RWPE2 (cell line): ENCODE measurements around the gene DLG2.

Experiments
- ATAC-seq: fragments of 200-7000 bp; cut with Tn5 transposase; 3 replicates; pipeline ENCODE4 v1.9.1; 2021; ENCODE audit warnings: low read depth
- DNase-seq: peaks from one replicate; pipeline ENCODE4 v3.0.0-alpha.2; 2020; ENCODE audit warnings: low spot score
- H3K27ac ChIP-seq: fragments of 450-650 bp; 2 replicates; pipeline ENCODE4 v1.5.1; 2017; ENCODE audit warnings: mild to moderate bottlenecking; ENCODE audit not compliant: poor library complexity, severe bottlenecking
- H3K27me3 ChIP-seq: fragments of 250-450 bp; sonication (Bioruptor Pico); 2 replicates; pipeline ENCODE4 v1.5.1; 2021; ENCODE audit warnings: mild to moderate bottlenecking, moderate library complexity; ENCODE audit not compliant: insufficient read depth, poor library complexity, severe bottlenecking
- H3K36me3 ChIP-seq: fragments of 250-450 bp; sonication (Bioruptor Pico); 2 replicates; pipeline ENCODE4 v1.5.1; 2020; ENCODE audit warnings: low read depth, mild to moderate bottlenecking, moderate library complexity
- H3K4me1 ChIP-seq: fragments of 250-450 bp; sonication (Bioruptor Pico); 2 replicates; pipeline ENCODE4 v1.5.1; 2021; ENCODE audit warnings: mild to moderate bottlenecking, moderate library complexity; ENCODE audit not compliant: insufficient read depth, poor library complexity, severe bottlenecking
- H3K4me3 ChIP-seq: fragments of 250-450 bp; sonication (Bioruptor Pico); 2 replicates; pipeline ENCODE4 v1.5.1; 2021; ENCODE audit warnings: mild to moderate bottlenecking, moderate library complexity; ENCODE audit not compliant: severe bottlenecking
- H3K9me3 ChIP-seq: fragments of 250-450 bp; sonication (Bioruptor Pico); 2 replicates; pipeline ENCODE4 v1.5.1; 2021; ENCODE audit warnings: mild to moderate bottlenecking, moderate library complexity; ENCODE audit not compliant: severe bottlenecking
- CTCF ChIP-seq: fragments of 450-650 bp; IDR thresholded peaks from one replicate; pipeline ENCODE4 v1.5.1; 2017; ENCODE audit warnings: mild to moderate bottlenecking, moderate library complexity; ENCODE audit not compliant: poor library complexity, severe bottlenecking

DLG2 gene

GRCh38 chr11:83687787-83688186 is 1939.4 kb downstream of the DLG2 start:
- Histone ChIP-seq H3K9me3 (no peaks in the 10 kb centered on the region), H3K27ac (no peak overlapping the region), H3K36me3 (no peaks in the 10 kb centered on the region), H3K27me3 (peaks cover 8% of the 10 kb centered on the region), H3K4me1 (no peaks in the 10 kb centered on the region), H3K4me3 (no peak overlapping the region)
- no peak for ATAC-seq
- no peak for DNase-seq
- no peak for TF ChIP-seq CTCF

GRCh38 chr11:83685730-83686129 is 1941.4 kb downstream of the DLG2 start:
- ATAC-seq = no peak
- Histone ChIP-seq H3K9me3 (no peaks in the 10 kb centered on the region), H3K4me1 (no peaks in the 10 kb centered on the region), H3K27me3 (peaks cover 28% of the 10 kb centered on the region), H3K27ac (no peak overlapping the region), H3K36me3 (no peaks in the 10 kb centered on the region), H3K4me3 (no peak overlapping the region)
- no peak for TF ChIP-seq CTCF
- no peak for DNase-seq

GRCh38 chr11:83684071-83684470 is 1943.1 kb downstream of the DLG2 start:
- no peak overlapping the region for H3K4me3 ChIP-seq
- no peaks in the 10 kb centered on the region for H3K9me3 ChIP-seq
- ATAC-seq (no peak), DNase-seq (no peak)
- H3K27ac ChIP-seq = no peak overlapping the region
- no peaks in the 10 kb centered on the region for H3K36me3 ChIP-seq
- H3K27me3 ChIP-seq = peaks cover 43% of the 10 kb centered on the region
- TF ChIP-seq CTCF = no peak
- H3K4me1 ChIP-seq = no peaks in the 10 kb centered on the region

GRCh38 chr11:83682611-83682973 is 1944.6 kb downstream of the DLG2 start:
- no peak for TF ChIP-seq CTCF
- Histone ChIP-seq H3K36me3 (no peaks in the 10 kb centered on the region), H3K4me3 (no peak overlapping the region), H3K27me3 (peaks cover 43% of the 10 kb centered on the region), H3K9me3 (no peaks in the 10 kb centered on the region), H3K27ac (no peak overlapping the region), H3K4me1 (no peaks in the 10 kb centered on the region)
- no peak for DNase-seq
- no peak for ATAC-seq

- DNase-seq = no peak
- Histone ChIP-seq H3K4me3 (no peak overlapping the region), H3K27me3 (peaks cover 43% of the 10 kb centered on the region), H3K9me3 (no peaks in the 10 kb centered on the region), H3K4me1 (no peaks in the 10 kb centered on the region), H3K36me3 (no peaks in the 10 kb centered on the region), H3K27ac (no peak overlapping the region)
- TF ChIP-seq CTCF = no peak
- no peak for ATAC-seq
Measured at GRCh38 chr11:83681906-83682610, 1945.1 kb downstream of the DLG2 start.
